ENCODE measurements around the gene ASF1B. TPM values are rescaled to one million over a fixed set of nuclear protein-coding genes. Genes with fewer than 3 reads are reported as not detected.
"Not testable (repeated sequence)": the region's sequence is repeated elsewhere in the genome, so short reads cannot be mapped to it uniquely, and the experiment has no call there.

Gene ASF1B
- total RNA-seq (2.5 and 4.0 TPM in 2 replicates), polyA plus RNA-seq (1.1 and 1.9 TPM in 2 replicates), polyA minus RNA-seq (2.7 and 6.8 TPM in 2 replicates)
- total RNA-seq (2013): 2.7 TPM

DNA sequence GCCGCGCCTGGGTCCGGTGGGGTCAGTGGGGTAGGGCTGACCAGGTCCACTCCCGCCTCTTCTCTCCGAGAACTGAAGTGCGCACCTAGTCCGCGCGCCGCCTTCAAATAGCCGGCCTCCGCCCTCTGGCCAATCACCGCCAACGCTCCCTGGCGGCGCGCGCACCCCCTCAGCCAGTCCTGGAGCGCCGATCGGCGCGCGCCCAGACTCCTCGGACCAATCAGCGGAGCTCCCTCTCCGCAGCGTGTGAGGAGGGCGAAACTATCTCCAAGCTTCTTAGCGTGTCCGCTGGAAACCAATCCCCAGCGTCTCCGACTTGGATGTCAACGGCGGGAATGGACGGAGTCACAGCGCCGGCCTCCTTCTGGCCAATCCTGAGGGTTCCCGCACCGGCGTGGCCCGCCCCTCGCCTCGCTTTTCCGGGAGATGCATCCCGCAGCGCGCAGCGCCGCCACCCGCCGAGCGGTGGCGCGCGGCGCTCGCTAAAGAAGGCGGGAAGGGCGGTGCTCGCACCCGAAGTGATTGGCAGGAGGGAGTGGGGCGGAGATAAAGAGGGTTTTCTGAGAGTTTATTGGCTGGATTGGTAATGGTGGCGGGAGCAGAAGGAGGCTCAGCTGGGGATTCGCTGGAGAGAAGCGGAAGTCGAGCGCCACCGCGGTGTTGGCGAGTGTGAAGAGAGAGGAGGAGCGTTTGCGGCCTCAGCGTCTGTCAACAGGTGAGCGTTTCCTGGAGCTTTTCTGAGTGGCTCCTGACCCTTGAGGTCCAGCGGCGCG is at the start of gene ASF1B:
ASF1B (minus strand) TSS at position 81 of the 773 bp plus-strand sequence. CDS start 133 bp downstream, outside the sequence.
- ATAC-seq (ENCODE audit: low read depth) (peak; percentile 79), DNase-seq (peak; percentile 99)
- TF ChIP-seq, protein P1, sequence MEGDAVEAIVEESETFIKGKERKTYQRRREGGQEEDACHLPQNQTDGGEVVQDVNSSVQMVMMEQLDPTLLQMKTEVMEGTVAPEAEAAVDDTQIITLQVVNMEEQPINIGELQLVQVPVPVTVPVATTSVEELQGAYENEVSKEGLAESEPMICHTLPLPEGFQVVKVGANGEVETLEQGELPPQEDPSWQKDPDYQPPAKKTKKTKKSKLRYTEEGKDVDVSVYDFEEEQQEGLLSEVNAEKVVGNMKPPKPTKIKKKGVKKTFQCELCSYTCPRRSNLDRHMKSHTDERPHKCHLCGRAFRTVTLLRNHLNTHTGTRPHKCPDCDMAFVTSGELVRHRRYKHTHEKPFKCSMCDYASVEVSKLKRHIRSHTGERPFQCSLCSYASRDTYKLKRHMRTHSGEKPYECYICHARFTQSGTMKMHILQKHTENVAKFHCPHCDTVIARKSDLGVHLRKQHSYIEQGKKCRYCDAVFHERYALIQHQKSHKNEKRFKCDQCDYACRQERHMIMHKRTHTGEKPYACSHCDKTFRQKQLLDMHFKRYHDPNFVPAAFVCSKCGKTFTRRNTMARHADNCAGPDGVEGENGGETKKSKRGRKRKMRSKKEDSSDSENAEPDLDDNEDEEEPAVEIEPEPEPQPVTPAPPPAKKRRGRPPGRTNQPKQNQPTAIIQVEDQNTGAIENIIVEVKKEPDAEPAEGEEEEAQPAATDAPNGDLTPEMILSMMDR (IDR thresholded peaks at IDR 0.05): peak; percentile 87
- no peak for TF ChIP-seq EZH2 (IDR thresholded peaks at IDR 0.05; ENCODE audit: borderline replicate concordance, insufficient read depth, low read depth, low read length, poor library complexity, severe bottlenecking)
- POLR2A ChIA-PET: interaction anchor here (0.5 to 1.5 kb wide), 21 partner anchors 9 to 1264 kb away, joined by 3 to 7 read pairs (median 3); partner anchors contain the start of genes PRKACA, RFX1 and ZNF333
- Histone ChIP-seq H3K9me3 (ENCODE audit: control extremely low read depth in 1 of 3, control insufficient read depth in 2 of 3, insufficient read depth in 1 of 3, low read length in 2 of 3) (no peaks in the 10 kb centered on the region), H2AFZ (ENCODE audit: insufficient read depth, low read depth, low read length, poor library complexity, severe bottlenecking) (peak within 1 kb of the TSS; percentile 88), H3K36me3 (replicated peaks in 1 of 2; ENCODE audit: control extremely low read depth in 1 of 2, control insufficient read depth in 1 of 2, extremely low read depth in 1 of 2, insufficient read depth in 2 of 2, low read length in 1 of 2) (no peaks in the 10 kb centered on the region), H3K9ac (ENCODE audit: low read length) (peak within 1 kb of the TSS; percentile 91), H3K27ac (ENCODE audit: low read length in 2 of 2) (peak within 1 kb of the TSS; percentile 88 to 93), H3K4me2 (replicated peaks; ENCODE audit: low read depth, low read length, poor library complexity, severe bottlenecking) (peak within 1 kb of the TSS; percentile 94), H3K4me1 (ENCODE audit: control insufficient read depth in 2 of 2, insufficient read depth in 2 of 2, low read length in 2 of 2) (peaks cover 9 to 23% of the 10 kb centered on the region in 2 donors), H3K27me3 (replicated peaks in 1 of 4; ENCODE audit: control extremely low read depth in 1 of 4, control insufficient read depth in 3 of 4, insufficient read depth in 4 of 4, low read length in 3 of 4) (no peaks in the 10 kb centered on the region), H3K79me2 (ENCODE audit: control insufficient read depth, insufficient read depth, low read length) (peaks cover 42% of the 10 kb centered on the region), H3K4me3 (ENCODE audit: control extremely low read depth in 1 of 5, extremely low read depth in 1 of 5, insufficient read depth in 1 of 5, low read depth in 2 of 5, low read length in 4 of 5) (peak within 1 kb of the TSS; percentile 44 to 94 (median 77)), H4K20me1 (ENCODE audit: control insufficient read depth, insufficient read depth, low read length, poor library complexity, severe bottlenecking) (no peaks in the 10 kb centered on the region)
- H3K27ac Mint-ChIP-seq: peak within 1 kb of the TSS; percentile 92
- no peaks in the 10 kb centered on the region for H3K27me3 Mint-ChIP-seq
- peak within 1 kb of the TSS; percentile 88 for H3K4me3 Mint-ChIP-seq
- CTCF ChIA-PET: interaction anchor here (0.6 to 5.3 kb wide), 51 partner anchors 9 to 553 kb away, joined by 3 to 51 read pairs (median 4); partner anchors contain the start of genes DDX39A, DNAJB1, IL27RA and MISP3
- intact Hi-C loops (cut with micrococcal nuclease): loop anchor here (1.0 to 5.0 kb wide), 16 partner anchors 19 to 986 kb away; partner anchors contain the start of genes ADGRL1, BRME1, CC2D1A and DDX39A
- under 1% methylated on average over 78 of the region's 78 CpGs for WGBS (ENCODE audit: insufficient coverage)
- H3K4me1 Mint-ChIP-seq: peaks cover 18% of the 10 kb centered on the region
- no peaks in the 10 kb centered on the region for H3K9me3 Mint-ChIP-seq (ENCODE audit: insufficient read depth)

DNA sequence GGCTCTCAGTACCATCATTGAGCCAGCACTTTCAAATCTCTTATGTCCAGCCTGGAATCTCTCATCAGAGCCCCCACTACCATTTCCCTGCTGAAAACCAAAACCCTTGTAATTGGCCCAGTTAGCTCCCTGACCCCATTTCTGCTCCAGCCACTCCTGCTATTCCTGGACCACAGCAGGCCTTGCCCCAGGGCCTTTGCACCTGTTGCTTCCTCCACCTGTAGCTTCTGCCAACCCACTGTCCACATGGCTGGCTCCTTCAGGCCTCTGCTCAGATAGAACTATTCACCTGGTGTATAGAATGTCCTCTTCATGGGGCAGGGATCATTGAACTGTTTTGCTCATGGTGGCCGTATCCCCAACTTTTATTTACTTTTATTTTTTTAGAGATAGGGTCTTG is 49.3 kb upstream of the ASF1B start:
- H3K27me3 ChIP-seq (replicated peaks in 1 of 4; ENCODE audit: control extremely low read depth in 1 of 4, control insufficient read depth in 3 of 4, insufficient read depth in 4 of 4, low read length in 3 of 4); H3K4me2 ChIP-seq (replicated peaks; ENCODE audit: low read depth, low read length, poor library complexity, severe bottlenecking); H3K9me3 ChIP-seq (ENCODE audit: control extremely low read depth in 1 of 3, control insufficient read depth in 2 of 3, insufficient read depth in 1 of 3, low read length in 2 of 3); H2AFZ ChIP-seq (ENCODE audit: insufficient read depth, low read depth, low read length, poor library complexity, severe bottlenecking); H3K79me2 ChIP-seq (ENCODE audit: control insufficient read depth, insufficient read depth, low read length); H3K4me3 ChIP-seq (ENCODE audit: control extremely low read depth in 1 of 5, extremely low read depth in 1 of 5, insufficient read depth in 1 of 5, low read depth in 2 of 5, low read length in 4 of 5); CTCF ChIA-PET; H4K20me1 ChIP-seq (ENCODE audit: control insufficient read depth, insufficient read depth, low read length, poor library complexity, severe bottlenecking); intact Hi-C loops (cut with micrococcal nuclease); H3K27ac ChIP-seq (ENCODE audit: low read length in 2 of 2); H3K9ac ChIP-seq (ENCODE audit: low read length); H3K27ac Mint-ChIP-seq; H3K9me3 Mint-ChIP-seq (ENCODE audit: insufficient read depth); H3K4me1 ChIP-seq (ENCODE audit: control insufficient read depth in 2 of 2, insufficient read depth in 2 of 2, low read length in 2 of 2); H3K4me1 Mint-ChIP-seq; H3K4me3 Mint-ChIP-seq; H3K36me3 ChIP-seq (replicated peaks in 1 of 2; ENCODE audit: control extremely low read depth in 1 of 2, control insufficient read depth in 1 of 2, extremely low read depth in 1 of 2, insufficient read depth in 2 of 2, low read length in 1 of 2); DNase-seq; ATAC-seq (ENCODE audit: low read depth): not testable (repeated sequence)
- no CpG with 5 or more reads among the region's 1 CpG for WGBS (ENCODE audit: insufficient coverage)
- H3K27me3 Mint-ChIP-seq: peaks cover 11% of the 10 kb centered on the region
- POLR2A ChIA-PET: interaction anchor here (0.5 kb wide), 1 partner anchor 350 kb away, joined by 3 read pairs; no protein-coding TSS in a partner anchor
